GM21717 (cell line): ENCODE measurements around the gene CLEC18A.
"Not testable (repeated sequence)": the region's sequence is repeated elsewhere in the genome, so short reads cannot be mapped to it uniquely, and the experiment has no call there.

Experiments
- ATAC-seq: cut with Tn5 transposase; IDR thresholded peaks from one replicate; pipeline ENCODE4 v1.9.1; 2021; ENCODE audit warnings: mild to moderate bottlenecking, moderate library complexity; ENCODE audit not compliant: unreplicated experiment

Gene CLEC18A

GRCh38 chr16:69929480-69929879 lies 21.7 kb upstream of the CLEC18A start:
- no peak for ATAC-seq

- no peak for ATAC-seq
These were observed 20.9 kb upstream of the CLEC18A start for GRCh38 chr16:69930117-69930776.

GRCh38 chr16:69931631-69932030 lies 19.5 kb upstream of the CLEC18A start:
- ATAC-seq = no peak

- ATAC-seq = no peak
These were observed 18.9 kb upstream of the CLEC18A start for GRCh38 chr16:69932228-69932627.

GRCh38 chr16:69932691-69933392 lies 18.3 kb upstream of the CLEC18A start:
- ATAC-seq = no peak

GRCh38 chr16:69934044-69934443 lies 17.1 kb upstream of the CLEC18A start:
- ATAC-seq = no peak

- ATAC-seq = no peak
These were observed 16.4 kb upstream of the CLEC18A start for GRCh38 chr16:69934751-69935150.

- ATAC-seq = no peak
These were observed 15.8 kb upstream of the CLEC18A start for GRCh38 chr16:69935278-69935711.

- ATAC-seq = no peak
These were observed 15.4 kb upstream of the CLEC18A start for GRCh38 chr16:69935740-69936139.

GRCh38 chr16:69936252-69936651 lies 14.9 kb upstream of the CLEC18A start:
- no peak for ATAC-seq

- ATAC-seq = no peak
These were observed 14.4 kb upstream of the CLEC18A start for GRCh38 chr16:69936751-69937211.

GRCh38 chr16:69937465-69937951 lies 13.6 kb upstream of the CLEC18A start:
- no peak for ATAC-seq

- ATAC-seq = no peak
These were observed 11.9 kb upstream of the CLEC18A start for GRCh38 chr16:69938981-69939820.

- ATAC-seq = no peak
These were observed 11.1 kb upstream of the CLEC18A start for GRCh38 chr16:69939821-69940585.

GRCh38 chr16:69940676-69941075 lies 10.5 kb upstream of the CLEC18A start:
- no peak for ATAC-seq

- ATAC-seq = no peak
These were observed 9.7 kb upstream of the CLEC18A start for GRCh38 chr16:69941251-69942098.

GRCh38 chr16:69942099-69942491 lies 9.0 kb upstream of the CLEC18A start:
- no peak for ATAC-seq

- no peak for ATAC-seq
These were observed 8.4 kb upstream of the CLEC18A start for GRCh38 chr16:69942627-69943170.

GRCh38 chr16:69943241-69944036 lies 7.7 kb upstream of the CLEC18A start:
- not testable (repeated sequence) for ATAC-seq
